Activated CD8-positive, alpha-beta memory T cell treated with anti-CD3 and anti-CD28 coated beads, Interleukin-2, amount 50 U/mL, for 1 hour (primary cell): ENCODE data around the gene GALNT16.

ENCODE experiments used
- DNase-seq: peaks from one replicate; pipeline ENCODE4 v3.0.0-alpha.2; 2020; ENCODE audit errors: extremely low read depth

Gene GALNT16

DNA sequence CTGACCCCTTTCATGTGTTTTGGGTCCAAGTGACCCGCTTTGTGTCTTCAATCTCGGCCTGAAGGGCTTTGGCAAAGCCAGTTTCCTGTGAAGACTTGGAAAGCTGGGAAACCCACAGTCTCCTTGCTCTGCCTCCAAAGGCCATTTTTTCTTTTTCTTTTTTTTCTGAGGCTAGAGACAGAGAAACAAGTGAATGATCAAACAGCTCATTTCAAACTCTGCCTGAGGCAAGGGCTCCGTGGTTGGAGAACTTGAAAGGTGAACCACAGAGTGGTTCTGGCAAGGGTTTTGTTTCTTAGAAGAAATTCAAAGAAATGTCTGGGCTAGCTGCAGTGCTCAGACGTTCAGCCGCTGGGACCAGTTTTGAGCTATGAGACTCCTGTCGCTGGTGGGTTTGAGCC is 75.4 kb downstream of the GALNT16 start:
- no peak for DNase-seq

DNA sequence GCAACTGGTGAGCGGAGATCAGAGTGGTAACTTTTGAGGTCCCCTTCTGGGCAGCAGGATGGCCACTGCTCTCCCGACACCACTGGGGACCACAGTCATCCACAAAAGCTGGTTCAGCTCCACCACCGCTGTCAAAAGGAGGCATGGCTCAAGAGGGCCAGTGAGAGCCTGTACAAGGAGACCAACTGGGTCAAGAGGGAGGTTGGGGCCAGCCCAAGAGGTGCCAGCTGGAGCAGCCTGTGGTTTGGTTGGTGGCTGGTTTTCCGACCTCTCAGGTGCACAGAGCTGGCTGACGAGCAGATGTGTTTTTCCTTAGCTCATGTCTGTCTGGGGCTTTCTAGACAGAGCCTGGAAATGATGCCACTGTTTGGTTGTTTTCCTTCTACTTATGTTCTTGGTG is 78.0 kb downstream of the GALNT16 start:
- no peak for DNase-seq

DNA sequence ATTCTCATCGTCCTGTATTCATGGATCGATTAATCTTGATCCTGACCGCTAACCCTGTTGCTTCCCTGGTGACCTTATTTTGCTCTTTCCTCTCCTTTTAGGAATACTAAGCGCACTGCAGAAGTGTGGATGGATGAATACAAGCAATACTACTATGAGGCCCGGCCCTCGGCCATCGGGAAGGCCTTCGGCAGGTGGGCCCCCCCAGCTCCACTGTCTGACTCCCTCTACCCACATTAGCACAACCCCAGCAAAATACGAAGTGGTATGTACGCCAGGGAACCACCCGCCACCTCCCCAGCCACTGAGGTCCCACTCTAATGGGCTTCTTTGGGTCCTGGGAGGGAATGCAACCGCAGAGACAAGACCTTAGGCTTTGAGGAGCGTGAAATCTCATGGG is 79.5 kb downstream of the GALNT16 start:
- DNase-seq, result no peak

DNA sequence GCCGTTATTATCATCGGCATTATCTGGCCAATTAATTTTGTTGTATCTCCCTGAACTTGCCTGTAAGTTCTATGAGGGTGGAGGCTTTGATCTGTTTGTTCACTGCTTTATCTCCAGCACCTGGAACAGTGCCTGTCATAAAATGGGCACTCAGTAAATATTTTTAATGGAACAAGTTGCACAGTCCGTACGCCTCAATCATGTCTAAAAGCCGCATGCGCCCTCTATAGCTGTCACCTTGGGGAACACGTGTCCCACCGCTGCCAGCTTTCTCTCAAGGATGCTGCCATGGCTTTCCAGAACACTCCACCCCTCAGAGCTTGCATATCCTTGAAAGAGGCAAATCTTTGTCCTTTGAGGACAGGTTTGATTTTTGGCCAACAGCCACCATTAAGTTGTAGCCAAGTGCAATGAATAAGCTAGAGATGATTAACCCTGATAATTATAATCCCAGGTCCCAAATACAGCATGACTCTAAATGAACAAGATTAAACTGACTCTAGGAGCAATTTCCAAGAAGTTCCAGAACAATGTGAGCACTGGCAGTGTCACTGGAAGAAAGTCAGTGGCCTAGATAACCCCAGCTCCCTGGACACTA is 83.1 kb downstream of the GALNT16 start:
- DNase-seq, result no peak

DNA sequence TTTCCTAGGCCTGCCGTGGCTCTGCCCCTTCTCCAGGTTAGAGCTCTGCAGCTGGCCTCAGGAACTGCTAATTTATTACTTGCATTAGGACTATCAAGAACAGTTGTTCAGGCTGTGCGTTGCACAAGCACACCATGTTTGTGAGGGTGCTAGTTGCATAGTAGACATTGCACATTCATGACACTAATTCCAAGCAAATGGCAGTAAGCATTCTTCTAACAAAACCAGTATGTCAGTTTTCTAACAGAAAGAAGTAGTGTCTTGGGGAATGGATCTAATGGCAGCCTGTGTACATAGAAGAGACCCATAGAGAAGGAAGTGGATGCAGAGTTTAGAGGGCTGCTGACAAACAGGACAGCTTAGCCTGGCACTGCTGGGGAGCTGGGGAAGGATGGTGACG is 84.2 kb downstream of the GALNT16 start:
- no peak for DNase-seq

DNA sequence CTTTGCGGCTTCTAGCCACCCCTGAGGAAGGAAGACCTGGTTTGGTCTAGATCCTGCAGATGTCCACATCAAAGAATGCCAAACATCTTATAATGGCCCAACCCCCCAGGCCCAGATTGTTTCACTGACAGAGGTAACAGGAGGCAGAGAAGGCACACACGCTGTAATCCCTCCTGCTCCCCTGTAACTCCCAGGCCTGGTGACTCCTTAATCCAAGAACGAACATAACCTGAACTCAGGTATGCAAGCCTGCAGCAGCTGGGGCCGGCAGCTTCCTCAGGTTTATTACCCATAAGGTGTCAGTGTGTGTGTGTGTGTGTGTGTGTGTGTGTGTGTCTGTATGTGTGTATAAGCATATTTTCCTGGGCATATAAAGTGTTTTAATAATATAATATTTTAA is 85.4 kb downstream of the GALNT16 start:
- DNase-seq, result no peak

DNA sequence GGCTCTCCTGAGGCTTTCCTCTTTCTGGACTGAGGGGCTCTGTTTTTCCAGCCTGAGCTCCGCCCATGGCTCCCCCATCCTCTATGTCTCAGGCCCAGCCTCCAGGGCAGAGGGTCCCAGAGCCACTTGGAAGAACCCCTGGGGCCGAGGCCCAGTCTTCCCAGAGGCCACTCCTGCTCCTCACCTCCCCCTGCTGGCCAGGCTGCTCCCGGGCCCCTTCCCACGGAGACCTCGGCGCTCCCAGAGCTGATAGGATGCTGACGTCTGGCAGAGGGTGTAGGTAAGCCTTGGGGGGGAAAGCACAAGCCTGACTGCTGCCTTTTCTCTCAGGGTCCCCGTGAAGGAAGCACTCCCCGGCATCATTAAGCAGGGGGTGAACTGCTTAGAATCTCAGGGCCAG is 86.8 kb downstream of the GALNT16 start:
- DNase-seq, result no peak

DNA sequence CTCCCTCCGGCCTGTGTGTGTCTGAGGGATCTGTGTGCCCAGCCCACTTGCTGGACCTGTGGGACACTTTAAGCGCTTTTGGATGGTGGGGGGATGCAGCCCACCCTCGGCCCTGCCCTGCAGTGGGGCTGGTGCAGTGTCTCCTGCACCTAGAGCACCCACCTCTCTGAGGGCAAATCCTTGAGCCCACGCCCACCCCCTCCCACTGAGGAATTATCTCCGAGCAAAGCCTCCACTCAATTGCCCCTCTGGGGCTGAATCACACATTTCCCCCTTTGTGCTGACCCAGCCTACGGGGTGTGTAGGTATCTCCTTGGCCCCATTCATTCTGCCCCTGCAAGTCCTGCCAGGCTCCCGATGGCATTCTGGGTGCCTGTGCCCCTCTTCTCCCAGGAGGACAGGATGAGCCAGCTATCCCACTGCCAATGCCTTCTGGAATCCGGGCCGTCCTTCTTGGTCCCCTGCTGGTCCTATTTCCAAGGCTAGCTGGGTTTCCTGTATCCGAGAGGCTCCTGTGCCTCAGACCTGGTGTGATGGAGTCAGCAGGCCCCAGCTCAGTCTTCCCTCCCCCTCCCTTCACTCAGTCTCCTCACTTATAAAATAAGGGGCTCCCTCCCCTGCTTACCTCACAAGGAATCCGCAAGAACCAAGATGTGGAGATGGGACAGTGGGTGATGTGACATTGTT is 89.3 kb downstream of the GALNT16 start:
- no peak for DNase-seq

DNA sequence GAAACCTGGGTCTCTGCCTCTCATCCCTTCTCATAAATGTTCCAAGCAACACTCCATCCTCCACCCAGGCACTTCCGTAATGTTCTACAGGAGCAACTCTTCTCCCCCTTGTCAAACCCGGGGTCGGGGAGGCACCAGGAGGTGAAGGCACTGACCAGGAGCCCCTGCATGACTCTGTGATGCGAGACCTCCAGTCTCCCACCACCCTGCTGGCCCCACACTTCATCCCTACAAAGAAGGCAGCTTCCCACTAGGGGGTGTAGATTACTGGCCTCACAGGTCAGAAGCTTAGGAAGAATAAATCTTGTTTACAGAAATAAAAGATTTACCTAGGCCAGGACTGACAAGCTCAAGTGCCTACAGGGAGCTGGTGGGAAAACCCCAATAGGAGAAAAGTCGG is 90.9 kb downstream of the GALNT16 start:
- DNase-seq, result no peak

DNA sequence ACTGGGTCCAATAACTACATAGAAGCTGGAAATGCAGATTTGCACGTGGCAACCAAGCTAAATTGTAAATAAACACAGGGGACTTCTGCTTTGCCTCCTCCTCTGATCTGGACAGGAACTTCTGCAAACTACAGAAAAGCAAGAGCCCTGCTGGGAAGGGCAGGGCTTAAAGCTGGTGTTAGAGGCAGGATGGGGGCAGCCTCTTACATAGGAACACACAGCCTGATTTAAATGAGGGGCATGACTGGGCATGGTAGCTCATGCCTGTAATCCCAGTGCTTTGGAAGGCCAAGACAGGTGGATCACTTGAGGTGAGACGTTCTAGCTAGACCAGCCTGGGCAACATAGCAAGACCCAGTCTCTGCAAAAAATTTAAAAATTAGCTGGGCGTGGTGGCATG is 91.4 kb downstream of the GALNT16 start:
- no peak for DNase-seq

DNA sequence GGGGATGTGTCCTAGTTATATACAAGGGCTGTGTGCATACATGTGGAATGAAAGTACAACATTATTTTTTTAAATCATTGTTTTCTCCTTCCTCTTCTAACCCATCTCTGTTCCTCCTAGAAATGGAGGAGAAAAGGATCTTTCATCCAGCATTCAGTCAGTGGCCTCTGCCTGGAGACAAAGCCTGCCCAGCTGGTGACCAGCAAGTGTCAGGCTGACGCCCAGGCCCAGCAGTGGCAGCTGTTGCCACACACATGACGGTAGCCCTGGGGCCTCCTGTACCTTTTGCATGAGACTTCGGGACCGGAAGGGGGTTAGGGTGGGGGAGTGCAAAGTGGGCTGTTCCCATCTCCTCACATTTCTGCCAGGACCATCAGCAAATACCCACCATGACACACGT is 92.0 kb downstream of the GALNT16 start:
- no peak for DNase-seq

DNA sequence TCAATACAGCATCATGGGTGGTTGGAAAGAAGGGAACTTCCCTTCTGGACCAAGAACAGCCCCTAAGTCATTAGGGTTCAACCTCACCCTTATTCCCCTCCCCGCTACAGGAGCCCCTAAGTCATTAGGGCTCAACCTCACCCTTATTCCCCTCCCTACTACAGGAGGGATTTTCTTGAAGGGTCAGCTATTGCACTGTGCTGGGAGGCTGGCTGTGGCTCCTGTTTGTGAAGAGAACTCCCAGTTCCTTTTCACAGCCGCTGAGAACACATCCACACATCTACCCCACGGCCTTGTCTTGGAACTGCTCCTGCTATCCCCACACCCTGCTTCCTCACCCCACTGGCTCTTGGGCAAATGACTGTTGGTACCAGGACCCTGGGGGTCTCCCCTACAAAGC is 93.2 kb downstream of the GALNT16 start:
- no peak for DNase-seq

DNA sequence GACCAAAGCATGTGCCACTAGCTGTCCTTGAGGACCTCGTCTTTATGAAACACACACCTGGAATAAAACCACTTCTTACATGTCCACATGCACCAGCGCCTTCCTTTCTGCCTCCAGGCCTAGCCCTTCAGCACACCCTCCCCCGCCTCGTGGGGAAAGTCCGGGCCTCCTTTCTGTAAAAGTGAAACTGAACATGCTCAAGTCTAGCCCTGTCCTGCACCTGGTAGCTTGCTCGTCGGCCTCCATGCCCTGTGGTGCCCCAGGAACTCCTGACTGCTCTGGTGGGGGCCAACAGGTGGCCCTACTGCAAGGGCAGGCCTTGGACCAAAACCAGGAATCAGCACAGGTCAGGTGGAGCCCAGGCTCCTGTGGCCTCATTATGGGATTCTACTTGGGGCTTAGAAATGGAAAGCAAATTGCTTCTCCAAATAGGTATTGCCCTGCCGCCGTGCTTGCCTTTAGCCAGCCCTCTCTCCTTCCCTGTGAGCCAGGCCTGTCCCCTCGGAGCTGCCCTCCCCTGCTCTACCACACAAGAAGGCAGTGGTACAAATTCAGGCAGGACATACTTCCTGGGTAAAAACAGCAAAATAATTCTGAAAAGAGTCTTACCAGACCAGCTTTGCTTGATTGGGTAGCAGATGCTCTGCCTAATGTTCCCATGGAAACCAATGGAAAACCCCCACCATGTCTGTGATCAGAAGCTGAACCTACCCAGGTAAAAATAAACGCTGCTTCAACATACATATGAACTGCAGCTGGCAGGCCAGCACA is 94.6 kb downstream of the GALNT16 start:
- no peak for DNase-seq

DNA sequence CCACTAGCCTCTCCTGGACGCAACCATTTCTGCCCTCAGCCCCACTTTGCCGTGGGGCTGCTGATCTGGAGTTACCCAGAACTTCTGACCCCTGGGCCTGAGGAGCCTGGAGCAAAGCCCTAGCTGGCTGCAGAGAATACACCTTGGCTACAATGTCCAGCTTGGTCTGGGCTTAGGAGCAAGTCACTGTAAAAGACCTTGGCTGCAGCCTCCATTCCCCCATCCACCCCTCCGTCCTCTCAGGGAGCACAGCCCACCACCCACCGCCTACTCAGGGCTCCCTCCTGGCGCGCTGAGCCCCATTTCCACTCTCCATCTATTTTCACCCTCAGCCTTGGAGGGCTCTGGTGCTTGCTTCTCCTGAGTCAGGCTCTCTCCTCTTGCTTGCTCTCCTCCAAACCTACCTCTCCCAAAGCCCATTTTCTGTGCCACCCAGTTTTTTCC is 95.2 kb downstream of the GALNT16 start:
- no peak for DNase-seq

DNA sequence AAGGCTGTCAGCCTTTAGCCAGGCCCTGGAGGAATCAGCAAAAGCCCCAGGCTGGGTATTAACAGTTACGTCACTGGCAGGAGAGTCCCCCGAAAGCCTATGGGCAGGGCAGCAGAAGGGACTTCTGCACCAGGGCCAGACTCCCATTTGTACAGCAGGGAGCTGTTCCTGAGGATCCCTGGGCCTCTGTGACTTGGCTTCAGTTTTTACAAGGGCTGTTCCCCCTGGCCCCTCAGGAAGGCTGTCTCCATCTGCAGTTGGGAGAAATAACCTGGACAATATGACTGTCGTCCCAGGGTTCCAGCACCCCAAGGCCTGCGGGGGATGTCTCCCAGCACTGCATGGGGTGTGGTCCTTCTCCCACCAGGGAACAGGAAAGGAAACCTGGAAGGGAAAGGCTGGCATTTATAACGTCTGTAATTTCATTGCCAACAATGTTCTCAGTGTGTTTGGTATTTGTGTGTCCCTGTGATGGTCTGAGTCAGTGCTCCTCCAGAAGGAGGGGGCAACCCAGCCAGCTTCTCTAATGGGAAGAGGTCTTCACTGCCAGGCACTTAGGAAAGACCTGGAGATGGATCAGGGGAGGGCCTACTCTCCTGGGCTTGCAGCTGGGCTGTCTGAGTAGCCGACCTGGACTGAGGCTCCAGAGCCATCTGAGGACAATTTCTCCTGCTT is 95.8 kb downstream of the GALNT16 start:
- no peak for DNase-seq

DNA sequence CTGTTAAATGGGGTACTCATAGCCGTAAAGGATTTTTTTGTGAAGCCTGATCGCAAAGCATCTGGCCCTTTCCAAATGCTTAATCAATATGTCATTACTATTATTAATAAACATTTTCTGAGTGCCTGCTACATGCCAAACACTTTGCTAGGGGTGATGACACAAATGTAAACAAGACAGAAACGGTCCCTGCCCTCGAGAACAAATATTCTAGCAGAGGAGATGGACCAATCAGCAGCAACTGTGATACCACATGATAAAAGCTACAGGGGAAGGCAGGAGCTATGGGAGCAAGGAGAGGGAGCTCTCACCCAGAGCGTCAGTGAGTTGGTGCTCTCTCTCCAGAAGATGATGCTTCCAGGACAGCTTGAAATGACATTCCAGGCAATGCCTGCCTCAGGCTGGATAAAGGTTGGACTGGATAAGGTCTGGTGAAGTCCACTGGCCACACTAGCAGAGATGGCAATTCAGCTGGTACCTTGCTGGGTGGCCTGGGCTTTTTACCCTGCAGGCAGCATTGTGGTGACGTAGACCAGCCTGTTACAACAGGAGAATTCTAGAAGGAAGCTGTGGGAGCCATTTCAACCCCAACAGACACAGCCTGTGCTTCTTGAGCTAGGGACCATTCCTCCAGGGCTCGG is 97.1 kb downstream of the GALNT16 start:
- DNase-seq, result no peak

DNA sequence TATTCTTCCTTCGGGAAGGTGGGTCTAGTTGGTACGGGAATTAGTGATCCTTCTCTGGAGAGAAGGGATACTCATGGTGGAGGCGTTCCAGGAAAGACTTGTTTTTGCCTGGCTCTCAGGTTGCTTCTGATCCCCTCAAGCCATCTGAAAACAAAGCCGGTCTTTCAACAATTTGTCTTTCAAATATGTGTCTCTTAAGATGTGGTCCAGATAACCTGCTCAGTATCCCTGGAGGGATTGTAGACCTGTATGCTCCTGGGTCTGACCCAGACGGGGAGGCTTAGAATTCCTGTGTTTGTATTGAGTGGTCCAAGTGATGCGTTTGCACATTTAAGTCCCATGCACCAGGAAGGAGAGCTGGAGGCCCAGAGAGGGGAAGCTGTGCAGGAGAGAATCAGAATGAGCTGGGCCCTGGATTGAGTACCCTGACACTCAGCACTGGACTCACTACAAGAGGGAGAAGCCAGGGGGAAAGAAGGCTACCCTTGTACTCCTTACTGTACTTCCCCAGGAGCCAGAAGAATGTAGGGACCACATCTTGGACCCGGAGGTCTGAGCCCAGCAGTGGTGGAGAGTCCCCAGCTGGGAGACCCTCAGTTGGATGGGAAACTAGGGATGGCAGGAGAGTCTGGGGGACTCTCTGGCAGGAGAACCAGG is 97.7 kb downstream of the GALNT16 start:
- DNase-seq, result no peak

DNA sequence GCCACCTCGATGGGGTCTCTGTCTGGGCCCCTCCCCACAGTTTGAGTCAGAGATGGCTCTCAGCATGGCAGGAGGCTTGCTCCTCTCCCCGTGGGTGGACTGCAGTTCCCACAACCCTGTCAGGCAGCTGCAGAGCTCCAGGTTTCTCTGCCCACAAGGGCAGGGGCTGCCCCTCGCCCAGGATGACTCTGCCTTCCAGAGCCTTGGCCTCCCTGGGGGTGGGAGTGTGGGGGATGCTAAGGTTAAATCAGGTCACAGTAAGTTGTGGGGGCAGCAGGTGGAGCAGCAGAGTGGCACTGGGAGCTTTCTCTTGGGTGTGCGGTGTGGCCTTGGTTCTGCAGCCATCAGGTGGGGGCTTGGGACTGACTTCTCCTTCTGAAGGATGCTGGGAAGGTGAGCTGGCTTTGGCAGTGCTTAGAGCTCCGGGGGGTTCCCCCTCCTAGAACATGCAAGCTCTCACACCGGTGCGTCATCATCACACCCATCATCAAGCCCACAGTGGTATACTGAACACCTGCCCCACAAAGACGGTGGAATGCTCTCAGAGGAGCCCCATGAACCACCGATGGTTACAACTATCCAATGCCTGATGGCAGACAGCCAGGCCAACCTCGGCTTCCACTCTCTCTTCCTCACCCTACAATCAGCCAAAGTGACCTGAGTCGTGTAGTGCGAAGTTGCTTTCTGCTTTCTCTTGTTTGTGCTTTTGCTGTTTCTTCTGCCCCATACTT is 98.4 kb downstream of the GALNT16 start:
- no peak for DNase-seq

DNA sequence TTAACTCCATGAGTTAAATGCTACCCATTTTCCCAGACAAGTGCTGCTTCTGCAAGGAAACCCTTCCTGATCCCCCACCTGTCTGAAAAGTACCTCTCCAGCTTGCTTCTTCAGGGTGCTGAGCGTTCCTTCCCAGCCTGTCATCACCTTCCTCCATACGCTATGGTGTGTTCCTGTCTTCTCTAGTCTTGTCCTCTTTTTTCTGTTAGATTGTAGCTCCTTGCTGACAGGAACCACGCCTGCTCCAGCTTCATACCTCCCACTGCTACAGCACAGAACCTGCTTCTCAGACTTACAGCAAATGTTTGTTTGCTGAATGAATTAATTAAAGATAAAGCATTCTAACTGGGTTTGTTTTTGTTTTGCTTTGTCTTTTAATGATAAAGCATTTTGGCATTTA is 99.0 kb downstream of the GALNT16 start:
- no peak for DNase-seq

DNA sequence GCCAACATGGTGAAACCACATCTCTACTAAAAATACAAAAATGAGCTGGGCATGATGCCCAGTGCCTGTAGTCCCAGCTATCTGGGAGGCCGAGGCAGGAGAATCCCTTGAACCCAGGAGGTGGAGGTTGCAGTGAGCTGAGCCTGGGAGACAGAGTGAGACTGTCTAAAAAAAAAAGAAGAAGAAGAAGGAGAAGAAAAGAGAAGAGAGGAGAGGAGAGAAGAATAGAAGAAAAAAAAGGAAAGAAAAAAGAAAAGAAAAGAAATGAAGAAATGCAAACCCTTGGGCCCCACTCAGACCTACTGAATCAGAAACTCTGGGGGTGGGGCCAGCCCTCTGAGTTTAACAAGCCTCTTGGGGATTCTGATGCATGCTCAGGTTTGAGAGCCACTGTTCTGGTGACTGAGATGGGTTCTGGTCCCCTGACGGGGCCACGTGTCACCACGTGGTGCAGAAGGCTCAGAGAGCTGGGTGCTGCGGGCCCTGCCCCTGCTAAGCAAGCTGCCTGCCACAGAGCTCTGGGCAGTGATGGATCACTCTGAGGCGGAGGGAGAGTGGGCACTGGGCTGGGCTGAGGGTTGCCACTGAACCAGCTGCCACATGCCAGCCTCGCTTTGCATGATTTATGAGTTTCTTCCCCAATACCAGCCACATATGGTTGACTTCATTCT is 100.6 kb downstream of the GALNT16 start:
- no peak for DNase-seq
